Measurements from ENCODE around the gene DNAAF5.
"Not testable (repeated sequence)": the region's sequence is repeated elsewhere in the genome, so short reads cannot be mapped to it uniquely, and the experiment has no call there.

The DNAAF5 gene

DNA sequence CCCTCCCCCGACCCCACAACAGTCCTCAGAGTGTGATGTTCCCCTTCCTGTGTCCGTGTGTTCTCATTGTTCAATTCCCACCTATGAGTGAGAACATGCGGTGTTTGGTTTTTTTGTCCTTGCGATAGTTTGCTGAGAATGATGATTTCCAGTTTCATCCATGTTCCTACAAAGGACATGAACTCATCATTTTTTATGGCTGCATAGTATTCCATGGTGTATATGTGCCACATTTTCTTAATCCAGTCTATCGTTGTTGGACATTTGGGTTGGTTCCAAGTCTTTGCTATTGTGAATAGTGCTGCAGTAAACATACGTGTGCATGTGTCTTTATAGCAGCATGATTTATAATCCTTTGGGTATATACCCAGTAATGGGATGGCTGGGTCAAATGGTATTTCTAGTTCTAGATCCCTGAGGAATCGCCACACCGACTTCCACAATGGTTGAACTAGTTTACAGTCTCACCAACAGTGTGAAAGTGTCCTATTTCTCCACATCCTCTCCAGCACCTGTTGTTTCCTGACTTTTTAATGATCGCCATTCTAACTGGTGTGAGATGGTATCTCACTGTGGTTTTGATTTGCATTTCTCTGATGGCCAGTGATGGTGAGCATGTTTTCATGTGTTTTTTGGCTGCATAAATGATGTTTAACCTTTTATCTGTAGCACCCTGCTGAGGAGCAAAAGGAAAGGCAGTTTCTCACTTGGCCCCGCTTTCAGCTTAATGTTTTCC lies 70.1 kb downstream of the DNAAF5 start:
- H3K9me3 Mint-ChIP-seq; H3K27me3 Mint-ChIP-seq (ENCODE audit: low read depth); H3K4me1 Mint-ChIP-seq (ENCODE audit: low read depth); H3K4me3 Mint-ChIP-seq; H3K36me3 Mint-ChIP-seq (ENCODE audit: low read depth); H3K27ac Mint-ChIP-seq: not testable (repeated sequence)

DNA sequence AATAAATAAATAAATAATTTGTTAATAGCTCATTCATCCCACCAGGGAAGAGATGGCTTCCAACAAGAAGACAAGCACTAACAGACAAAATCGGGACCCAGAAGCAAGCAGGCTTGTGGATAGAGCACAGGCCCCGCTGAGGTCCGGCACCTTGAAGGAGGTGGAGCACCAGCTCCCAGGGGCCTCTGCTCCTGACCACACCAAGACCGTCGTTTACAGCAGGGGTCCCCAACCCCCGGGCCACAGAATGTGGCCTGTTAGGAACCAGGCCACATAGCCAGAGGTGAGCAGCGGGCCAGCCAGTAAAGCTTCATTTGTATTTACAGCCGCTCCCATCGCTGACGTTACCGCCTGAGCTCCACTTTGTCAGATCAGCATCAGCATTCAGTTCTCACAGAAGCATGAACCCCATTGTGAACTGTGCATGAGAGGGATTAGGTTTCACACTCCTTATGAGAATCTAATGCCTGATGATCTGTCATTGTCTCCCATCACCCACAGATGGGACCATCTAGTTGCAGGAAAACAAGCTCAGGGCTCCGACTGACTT lies 72.5 kb downstream of the DNAAF5 start:
- Mint-ChIP-seq H3K4me1 (ENCODE audit: low read depth) (no peaks in the 10 kb centered on the region), H3K36me3 (ENCODE audit: low read depth) (no peaks in the 10 kb centered on the region), H3K9me3 (no peaks in the 10 kb centered on the region), H3K27ac (no peak overlapping the region), H3K4me3 (no peak overlapping the region), H3K27me3 (ENCODE audit: low read depth) (no peaks in the 10 kb centered on the region)

DNA sequence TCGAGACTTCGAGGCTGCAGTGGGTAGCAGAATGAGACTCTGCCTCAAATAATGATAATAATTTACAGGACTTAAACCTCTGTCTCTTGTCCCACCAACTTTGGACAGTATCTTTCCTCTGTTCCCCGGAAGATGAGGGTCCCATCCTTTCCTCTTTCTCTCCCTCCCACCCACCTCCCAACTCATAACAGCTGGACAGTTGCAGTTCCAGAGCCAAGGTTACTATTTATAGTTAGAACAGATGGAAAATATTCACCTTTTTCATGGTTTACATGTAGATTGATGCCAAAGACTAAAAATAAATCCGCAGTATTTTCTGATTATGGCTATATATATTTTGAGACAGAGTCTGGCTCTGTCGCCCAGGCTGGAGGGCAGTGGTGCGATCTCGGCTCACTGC lies 74.2 kb downstream of the DNAAF5 start:
- peaks cover 2% of the 10 kb centered on the region for H3K4me1 Mint-ChIP-seq (ENCODE audit: low read depth)
- H3K4me3 Mint-ChIP-seq: no peak overlapping the region
- no peaks in the 10 kb centered on the region for H3K27me3 Mint-ChIP-seq (ENCODE audit: low read depth)
- no peaks in the 10 kb centered on the region for H3K9me3 Mint-ChIP-seq
- H3K36me3 Mint-ChIP-seq (ENCODE audit: low read depth): no peaks in the 10 kb centered on the region
- H3K27ac Mint-ChIP-seq: no peak overlapping the region

DNA sequence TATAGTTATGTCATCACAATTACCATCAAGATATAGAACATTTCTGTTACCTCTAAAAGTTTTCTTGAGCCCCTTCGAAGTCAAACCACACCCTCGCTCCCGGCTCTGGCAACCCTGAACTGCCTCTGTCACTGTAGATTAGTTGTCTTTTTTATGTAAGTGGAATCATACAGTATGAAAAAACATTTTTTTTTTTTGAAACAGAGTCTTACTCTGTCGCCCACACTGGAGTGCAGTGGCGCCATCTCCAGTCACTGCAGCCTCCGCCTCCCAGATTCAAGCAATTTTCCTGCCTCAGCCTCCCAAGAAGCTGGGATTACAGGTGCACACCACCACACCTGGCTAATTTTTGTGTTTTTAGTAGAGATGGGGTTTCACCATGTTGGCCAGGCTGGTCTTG lies 74.9 kb downstream of the DNAAF5 start:
- H3K36me3 Mint-ChIP-seq (ENCODE audit: low read depth); H3K9me3 Mint-ChIP-seq; H3K27ac Mint-ChIP-seq; H3K4me3 Mint-ChIP-seq; H3K4me1 Mint-ChIP-seq (ENCODE audit: low read depth); H3K27me3 Mint-ChIP-seq (ENCODE audit: low read depth): not testable (repeated sequence)

DNA sequence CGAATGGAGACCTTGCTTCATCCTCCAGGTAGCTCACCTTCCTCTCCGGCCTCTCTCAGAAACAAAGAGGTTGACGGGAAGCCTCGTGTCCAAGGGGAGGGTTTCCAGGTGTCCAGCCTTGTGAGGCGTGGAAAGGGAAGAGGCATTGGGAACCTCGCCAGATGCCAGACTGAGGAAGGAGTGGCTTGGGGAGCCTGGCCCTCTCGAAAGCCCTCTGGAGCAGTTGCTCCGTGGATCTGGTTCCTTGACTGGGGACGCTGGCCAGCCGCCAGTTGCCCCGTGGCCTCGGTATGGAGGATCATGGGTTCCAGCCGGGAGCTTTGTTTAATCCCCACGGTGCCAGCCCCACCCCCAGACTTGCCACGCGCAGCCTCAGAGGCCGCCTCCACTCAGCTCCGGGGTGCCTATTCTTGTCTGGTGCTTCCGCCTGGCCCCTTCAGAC lies 75.5 kb downstream of the DNAAF5 start:
- Mint-ChIP-seq H3K4me1 (ENCODE audit: low read depth) (peaks cover 2% of the 10 kb centered on the region), H3K27ac (no peak overlapping the region), H3K9me3 (no peaks in the 10 kb centered on the region), H3K4me3 (no peak overlapping the region), H3K36me3 (ENCODE audit: low read depth) (no peaks in the 10 kb centered on the region), H3K27me3 (ENCODE audit: low read depth) (no peaks in the 10 kb centered on the region)

DNA sequence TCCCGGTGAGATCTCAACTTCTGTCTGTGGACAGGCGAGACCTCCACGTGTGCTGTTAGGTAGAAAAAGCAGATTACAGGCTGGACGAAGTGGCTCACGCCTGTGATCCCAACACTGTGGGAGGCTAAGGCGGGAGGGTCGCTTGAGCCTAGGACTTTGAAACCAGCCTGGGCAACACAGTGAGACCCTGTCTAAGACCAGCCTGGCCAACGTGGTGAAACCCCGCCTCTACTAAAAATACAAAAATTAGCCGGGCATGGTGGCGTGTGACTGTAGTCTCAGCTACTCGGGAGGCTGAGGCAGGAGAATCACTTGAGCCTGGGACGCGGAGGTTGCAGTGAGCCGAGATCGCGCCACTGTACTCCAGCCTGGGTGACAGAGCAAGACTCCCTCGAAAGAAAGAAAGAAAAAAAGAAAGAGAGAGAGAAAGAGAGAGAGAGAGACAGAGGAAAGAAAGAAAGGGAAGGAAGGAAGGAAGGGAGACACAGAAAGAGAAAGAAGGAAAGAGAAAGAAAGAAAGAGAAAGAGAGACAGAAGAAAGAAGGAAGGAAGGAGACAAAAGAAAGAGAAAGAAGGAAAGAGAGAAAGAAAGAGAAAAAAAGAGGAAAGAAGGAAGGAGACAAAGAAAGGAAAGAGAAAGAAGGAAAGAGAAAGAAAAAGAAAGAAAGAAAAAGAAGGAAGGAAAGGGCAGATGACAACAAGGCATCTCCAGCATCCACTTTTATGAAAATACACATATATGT lies 76.2 kb downstream of the DNAAF5 start:
- peaks cover 2% of the 10 kb centered on the region for H3K4me1 Mint-ChIP-seq (ENCODE audit: low read depth)
- no peak overlapping the region for H3K4me3 Mint-ChIP-seq
- H3K9me3 Mint-ChIP-seq: no peaks in the 10 kb centered on the region
- no peaks in the 10 kb centered on the region for H3K27me3 Mint-ChIP-seq (ENCODE audit: low read depth)
- H3K36me3 Mint-ChIP-seq (ENCODE audit: low read depth): no peaks in the 10 kb centered on the region
- no peak overlapping the region for H3K27ac Mint-ChIP-seq

DNA sequence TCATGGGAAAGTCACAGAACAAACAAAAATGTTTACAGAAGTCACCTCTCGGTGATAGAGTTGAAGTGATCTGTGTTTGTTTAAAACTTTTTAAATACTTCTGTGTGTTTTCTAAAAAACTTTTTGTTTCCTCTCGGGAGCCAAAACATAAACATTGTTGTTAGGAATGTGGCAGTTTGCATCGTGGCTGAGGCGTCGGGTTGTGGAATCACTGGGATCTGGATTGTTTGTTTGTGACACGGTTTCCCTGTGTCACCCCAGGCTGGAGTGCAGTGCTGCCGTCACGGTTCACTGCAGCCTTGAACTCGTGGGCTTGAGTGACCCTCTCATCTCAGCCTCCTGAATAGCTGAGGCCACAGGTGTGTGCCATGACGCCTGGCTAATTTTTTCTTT lies 76.7 kb downstream of the DNAAF5 start:
- Mint-ChIP-seq H3K9me3 (no peaks in the 10 kb centered on the region), H3K36me3 (ENCODE audit: low read depth) (no peaks in the 10 kb centered on the region), H3K27me3 (ENCODE audit: low read depth) (peaks cover 1% of the 10 kb centered on the region), H3K4me1 (ENCODE audit: low read depth) (peaks cover 2% of the 10 kb centered on the region), H3K4me3 (no peak overlapping the region), H3K27ac (no peak overlapping the region)

DNA sequence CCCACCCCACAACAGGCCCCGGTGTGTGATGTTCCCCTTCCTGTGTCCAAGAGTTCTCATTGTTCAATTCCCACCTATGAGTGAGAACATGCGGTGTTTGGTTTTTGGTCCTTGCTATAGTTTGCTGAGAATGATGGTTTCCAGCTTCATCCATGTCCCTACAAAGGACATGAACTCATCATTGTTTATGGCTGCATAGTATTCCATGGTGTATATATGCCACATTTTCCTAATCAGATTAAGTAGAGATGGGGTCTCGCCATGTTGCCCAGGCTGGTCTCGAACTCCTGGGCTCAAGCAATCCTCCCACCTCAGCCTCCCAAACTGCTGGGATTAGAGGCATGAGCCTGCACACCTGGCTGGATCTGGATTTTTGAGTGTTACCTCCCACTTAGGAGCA lies 77.3 kb downstream of the DNAAF5 start:
- not testable (repeated sequence) for H3K27me3 Mint-ChIP-seq (ENCODE audit: low read depth); H3K4me1 Mint-ChIP-seq (ENCODE audit: low read depth); H3K27ac Mint-ChIP-seq; H3K36me3 Mint-ChIP-seq (ENCODE audit: low read depth); H3K4me3 Mint-ChIP-seq; H3K9me3 Mint-ChIP-seq

DNA sequence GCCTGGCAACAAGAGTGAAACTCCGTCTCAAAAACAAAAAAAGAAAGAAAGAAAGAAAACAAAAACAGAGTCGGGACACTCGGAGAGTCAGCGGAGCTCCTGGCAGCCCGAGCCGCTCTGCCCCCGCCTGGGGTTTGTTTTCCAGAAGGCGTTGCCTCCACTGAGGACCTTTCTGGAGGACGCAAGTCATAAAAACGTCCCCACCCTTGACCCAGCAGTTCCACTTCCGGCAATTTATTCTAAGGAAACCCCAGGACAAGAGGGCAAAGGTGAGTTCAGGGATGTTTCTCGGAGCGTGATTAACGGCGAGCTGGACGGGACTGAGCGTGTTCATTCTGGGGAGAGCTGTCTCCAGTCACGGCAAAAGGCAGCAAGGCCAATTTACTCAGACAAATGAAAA lies 78.8 kb downstream of the DNAAF5 start:
- Mint-ChIP-seq H3K9me3 (no peaks in the 10 kb centered on the region), H3K4me3 (no peak overlapping the region), H3K4me1 (ENCODE audit: low read depth) (peaks cover 2% of the 10 kb centered on the region), H3K36me3 (ENCODE audit: low read depth) (peaks cover 1% of the 10 kb centered on the region), H3K27me3 (ENCODE audit: low read depth) (peaks cover 13% of the 10 kb centered on the region), H3K27ac (no peak overlapping the region)

DNA sequence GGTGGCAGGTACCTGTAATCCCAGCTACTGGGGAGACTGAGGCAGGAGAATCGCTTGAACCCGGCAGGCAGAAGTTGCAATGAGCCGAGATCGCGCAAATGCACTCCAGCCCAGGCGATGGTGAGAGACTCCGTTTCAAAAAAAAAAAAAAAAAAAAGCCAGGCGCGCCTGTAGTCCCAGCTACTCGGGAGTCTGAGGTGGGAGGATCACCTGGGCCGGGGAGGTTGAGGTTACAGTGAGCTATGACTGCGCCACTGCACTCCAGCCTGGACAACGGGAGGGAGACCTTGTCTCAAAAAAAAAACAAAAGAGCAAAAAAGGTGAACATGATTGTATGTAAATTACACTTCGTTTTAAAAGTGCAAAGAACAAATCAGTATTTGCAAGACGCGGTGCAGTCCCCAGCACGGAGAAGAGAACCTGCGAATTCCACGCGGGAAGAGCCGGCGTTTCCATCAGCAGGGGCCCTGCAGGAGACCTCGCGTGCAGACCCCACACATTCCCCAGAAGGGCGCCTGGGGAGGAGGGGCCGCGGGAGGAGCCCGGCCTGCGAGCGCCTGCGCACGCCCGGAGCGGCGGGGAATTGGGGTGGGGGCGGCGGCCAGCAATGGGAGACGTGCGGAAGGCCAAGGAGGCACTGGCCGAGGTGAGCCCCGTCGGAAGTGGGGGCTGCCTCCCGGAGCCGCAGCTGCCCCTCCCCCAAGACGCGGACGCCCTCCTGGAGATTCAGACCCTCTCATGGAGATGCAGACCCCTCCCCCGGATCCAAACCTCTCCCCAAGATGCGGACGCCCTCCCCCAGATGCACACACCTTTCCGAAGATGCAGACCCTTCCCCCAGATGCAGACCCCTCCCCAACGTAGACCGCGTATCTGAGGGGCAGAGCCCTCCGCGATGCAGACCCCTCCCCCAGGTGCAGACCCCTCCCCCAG lies 89.1 kb downstream of the DNAAF5 start:
- Mint-ChIP-seq H3K27me3 (ENCODE audit: low read depth) (peaks cover 40% of the 10 kb centered on the region), H3K36me3 (ENCODE audit: low read depth) (peaks cover 11% of the 10 kb centered on the region), H3K4me3 (peak overlapping the region; percentile 74), H3K4me1 (ENCODE audit: low read depth) (peaks cover 36% of the 10 kb centered on the region), H3K9me3 (no peaks in the 10 kb centered on the region), H3K27ac (no peak overlapping the region)

DNA sequence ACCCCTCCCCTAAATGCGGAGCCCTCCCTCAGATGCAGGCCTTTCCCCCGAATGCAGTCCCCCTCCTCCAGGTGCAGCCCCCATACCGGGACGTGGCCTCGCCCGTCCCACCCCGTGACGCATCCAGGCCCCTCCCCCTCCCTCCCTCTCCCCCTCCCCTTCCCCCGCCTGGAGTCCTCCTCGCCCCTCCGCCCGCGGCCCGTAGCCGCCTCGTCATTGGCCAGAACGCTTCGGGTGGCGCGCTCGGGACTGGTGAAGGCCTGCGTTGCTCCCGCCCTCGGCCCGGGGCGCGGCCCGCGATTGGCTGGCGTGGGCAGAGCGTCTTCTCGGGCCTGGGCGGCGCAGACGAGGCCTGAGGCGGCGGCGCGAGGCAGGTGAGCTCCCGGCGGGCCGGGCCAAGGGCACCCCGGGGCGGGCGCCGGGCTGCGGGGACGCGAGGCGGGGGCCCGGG lies 89.8 kb downstream of the DNAAF5 start:
- no peak overlapping the region for H3K27ac Mint-ChIP-seq
- H3K4me1 Mint-ChIP-seq (ENCODE audit: low read depth): peaks cover 40% of the 10 kb centered on the region
- no peaks in the 10 kb centered on the region for H3K9me3 Mint-ChIP-seq

DNA sequence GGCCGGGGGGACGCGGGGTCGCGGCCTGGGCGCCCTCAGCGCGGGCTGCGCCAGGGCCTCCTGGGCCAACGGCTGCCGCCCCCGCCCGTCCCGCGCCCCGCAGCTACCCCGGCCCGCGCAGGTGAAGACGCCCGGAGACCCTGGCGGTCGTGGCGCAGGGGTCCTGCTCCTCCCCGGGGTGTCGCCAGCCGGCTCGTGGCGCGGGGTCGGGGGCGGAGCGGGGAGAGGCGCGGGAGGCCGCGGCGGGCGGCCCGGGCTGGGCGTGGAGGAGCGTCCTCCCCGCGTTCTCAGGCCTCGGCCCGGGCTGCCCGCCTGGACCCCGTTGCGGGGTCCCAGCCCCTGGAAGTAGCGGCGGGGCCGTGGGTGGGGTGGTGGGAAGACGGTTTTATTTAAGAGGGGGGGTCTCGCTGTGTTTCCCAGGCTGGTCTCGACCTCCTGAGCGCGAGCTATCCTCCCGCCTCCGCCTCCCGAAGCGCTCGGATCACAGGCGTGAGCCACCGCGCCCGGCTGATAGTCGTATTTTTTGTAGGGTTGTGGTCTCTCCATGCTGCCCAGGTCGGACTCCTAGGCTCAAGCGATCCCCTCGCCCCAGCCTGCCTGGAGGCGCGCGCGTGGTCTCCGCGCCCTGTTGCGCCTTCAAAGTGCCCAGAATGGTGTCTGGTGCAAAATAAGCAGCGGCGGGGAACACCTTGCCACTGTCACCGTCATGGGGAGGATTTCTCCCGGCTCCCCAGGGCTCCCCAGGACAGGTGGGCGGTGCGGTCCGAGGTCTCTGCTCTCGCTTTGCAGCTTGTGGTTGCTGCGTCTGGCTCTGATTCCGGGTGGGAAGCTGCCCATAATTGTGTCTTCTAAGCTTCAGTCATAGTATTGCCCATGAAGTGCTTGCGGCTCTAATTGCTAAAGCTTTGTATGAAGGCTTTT lies 90.5 kb downstream of the DNAAF5 start:
- peak overlapping the region; percentile 90 for H3K4me3 Mint-ChIP-seq
- H3K27me3 Mint-ChIP-seq (ENCODE audit: low read depth): peaks cover 34% of the 10 kb centered on the region
- H3K27ac Mint-ChIP-seq: peak overlapping the region; percentile 73
- H3K36me3 Mint-ChIP-seq (ENCODE audit: low read depth): peaks cover 13% of the 10 kb centered on the region
- peaks cover 37% of the 10 kb centered on the region for H3K4me1 Mint-ChIP-seq (ENCODE audit: low read depth)
- H3K9me3 Mint-ChIP-seq: no peaks in the 10 kb centered on the region

More for the DNA sequence above, 89.8 kb downstream of the DNAAF5 start:
- peak overlapping the region; percentile 61 for H3K4me3 Mint-ChIP-seq
- peaks cover 39% of the 10 kb centered on the region for H3K27me3 Mint-ChIP-seq (ENCODE audit: low read depth)
- peaks cover 13% of the 10 kb centered on the region for H3K36me3 Mint-ChIP-seq (ENCODE audit: low read depth)

DNA sequence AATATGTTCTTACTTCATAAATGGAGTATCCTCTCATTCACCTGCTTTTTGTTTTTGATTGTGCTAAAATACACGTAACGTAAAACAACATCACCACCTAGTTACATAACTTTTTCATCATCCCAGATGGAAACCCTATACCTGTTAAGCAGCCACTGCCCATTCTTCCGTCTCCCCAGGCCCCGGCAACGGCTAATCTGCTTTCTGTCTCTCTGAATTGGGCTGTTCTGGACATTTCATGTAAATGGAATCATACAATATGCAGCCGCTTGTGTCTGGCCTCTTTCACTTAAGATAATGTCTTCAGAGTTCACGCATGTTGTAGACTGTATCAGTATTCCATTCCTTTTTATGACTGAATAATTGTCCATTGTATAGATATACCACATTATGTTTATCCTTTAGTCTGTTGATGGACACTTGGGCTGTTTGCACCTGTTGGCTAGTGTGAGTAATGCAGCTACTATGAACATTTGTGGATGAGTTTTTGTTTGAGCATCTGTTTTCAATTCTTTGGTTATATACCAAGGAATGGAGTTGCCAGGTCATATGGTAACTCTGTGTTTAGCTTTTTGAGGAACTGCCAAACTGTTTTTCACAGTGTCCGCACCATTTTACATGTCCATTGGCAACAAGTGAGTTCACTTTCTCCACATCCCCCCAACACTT lies 91.7 kb downstream of the DNAAF5 start:
- peaks cover 30% of the 10 kb centered on the region for H3K4me1 Mint-ChIP-seq (ENCODE audit: low read depth)
- H3K36me3 Mint-ChIP-seq (ENCODE audit: low read depth): peaks cover 15% of the 10 kb centered on the region
- H3K27me3 Mint-ChIP-seq (ENCODE audit: low read depth): peaks cover 25% of the 10 kb centered on the region
- H3K4me3 Mint-ChIP-seq: peak overlapping the region; percentile 90
- H3K9me3 Mint-ChIP-seq: no peaks in the 10 kb centered on the region
- no peak overlapping the region for H3K27ac Mint-ChIP-seq
